Body of pancreas (tissue), 4 donors: Measurements from ENCODE around the gene TMCC3. TPM values are rescaled to one million over a fixed set of nuclear protein-coding genes. Genes with fewer than 3 reads are reported as not detected.
"Not testable (repeated sequence)": the region's sequence is repeated elsewhere in the genome, so short reads cannot be mapped to it uniquely, and the experiment has no call there.

ENCODE experiments used
- ATAC-seq: fragments of 150-250 bp; one replicate; pipeline ENCODE4 v1.9.1; 2016
- DNase-seq, 4 donors: peaks; one replicate each; pipeline ENCODE4 v3.0.0-alpha.2; 2019
- H3K27ac ChIP-seq, 4 donors: fragments of 200-600 bp; sonication (generic); 1 replicate in 3 of 4; 2 replicates in 1 of 4; pipeline versions ENCODE4 v1.5.1 to v1.6.1; 2016 to 2019; ENCODE audit warnings: mild to moderate bottlenecking in 1 of 4, mixed read lengths in 1 of 4, moderate library complexity in 1 of 4
- H3K27me3 ChIP-seq, 2 donors: fragments of 200-600 bp; sonication (generic); one replicate each; pipeline ENCODE4 v1.6.0; 2016; ENCODE audit warnings: mild to moderate bottlenecking in 1 of 2
- H3K36me3 ChIP-seq, 2 donors: fragments of 200-600 bp; sonication (generic); replicated peaks in 1 of 2; 2 replicates each; pipeline ENCODE4 v1.5.1; 2016; ENCODE audit warnings: low read depth in 2 of 2; ENCODE audit not compliant: insufficient read depth in 1 of 2
- H3K4me1 ChIP-seq: fragments of 200-600 bp; sonication (generic); one replicate; pipeline ENCODE4 v1.6.0; 2016
- H3K4me3 ChIP-seq, 2 donors: fragments of 200-600 bp; sonication (generic); 1 replicate in 1 of 2; 2 replicates in 1 of 2; pipeline ENCODE4 v1.5.1; 2016 to 2019
- H3K9me3 ChIP-seq, 3 donors: fragments of 200-600 bp; sonication (generic); 1 replicate in 2 of 3; 2 replicates in 1 of 3; pipeline ENCODE4 v1.5.1; 2016
- POLR2A ChIP-seq, 3 donors: fragments of 450-650 bp; IDR thresholded peaks; one replicate each; pipeline ENCODE4 v1.6.1; 2016; ENCODE audit warnings: antibody characterized with exemption in 3 of 3, mild to moderate bottlenecking in 2 of 3
- WGBS, 2 donors: methylation state at CpG; one replicate each; pipeline ENCODE4 v1.1.5; 2017; 5-methylcytosine and 5-hydroxymethylcytosine counted together
- intact Hi-C: fragments of 100-400 bp; cut with DNase I; formaldehyde crosslinking; loops from one replicate; pipeline ENCODE4 v1.15.1; 2023
- total RNA-seq, 2 donors: library from RNA; depleted of rRNA; stranded (reverse); fragments of >200 nt; gene quantifications; one replicate each; pipeline ENCODE4 v1.1.0, GENCODE V29; 2016
- TF ChIP-seq, protein P1 (sequence below), 7 experiments: fragments of 450-650 bp in 4 of 7; fragments of 200-600 bp in 3 of 7; sonication (generic) in 3 of 7; IDR thresholded peaks; one replicate each; pipeline ENCODE4 v1.5.1; 2016 to 2019; ENCODE audit warnings: antibody characterized with exemption in 7 of 7

The TMCC3 gene
- total RNA-seq, 2 donors from 2014 or later: 1.3 to 3.6 TPM

DNA sequence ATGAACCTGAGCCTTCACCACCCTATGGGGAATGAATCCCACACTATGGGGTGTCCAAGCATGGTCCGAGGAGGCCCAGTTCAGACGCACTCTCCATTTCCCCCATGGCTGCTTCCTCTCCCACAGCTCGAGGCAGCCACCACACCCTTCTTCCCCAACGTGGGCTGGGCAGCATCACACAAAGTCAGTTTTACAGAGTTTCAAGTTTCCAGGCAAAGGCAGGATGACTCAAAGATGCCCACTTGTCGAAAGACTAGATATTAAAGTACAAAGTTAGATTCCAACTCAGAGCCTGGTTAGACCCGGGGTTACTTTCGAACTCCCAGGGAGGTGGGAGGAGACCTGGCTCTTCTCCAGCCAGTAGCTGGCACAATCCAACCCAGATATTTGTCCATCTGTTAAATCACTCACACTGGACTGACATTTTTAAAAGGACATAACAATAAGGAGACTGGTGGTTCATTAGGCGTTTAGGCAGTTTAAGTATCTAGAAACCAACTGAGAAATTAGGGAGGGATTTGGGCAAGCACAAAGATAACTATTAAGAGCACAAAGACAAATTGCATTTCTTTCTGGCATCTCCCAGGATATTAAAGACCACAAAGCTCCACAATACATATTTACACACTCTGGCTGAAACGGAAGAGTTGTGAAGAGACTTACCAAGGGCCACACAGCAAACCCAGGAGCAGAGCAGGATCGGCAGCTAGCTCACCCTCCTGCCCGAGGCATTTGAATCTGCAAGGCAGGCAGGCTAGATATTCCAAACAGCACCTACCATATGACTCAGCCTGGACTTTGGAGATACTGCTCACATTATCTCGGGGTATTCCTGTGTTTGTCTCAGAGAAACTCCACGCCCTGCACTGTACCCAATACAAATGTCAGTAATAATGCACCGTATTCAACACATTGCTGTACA is 34.8 kb downstream of the TMCC3 start:
- H3K9me3 ChIP-seq: no peaks in the 10 kb centered on the region
- H3K36me3 ChIP-seq: no peaks in the 10 kb centered on the region
- intact Hi-C loops: no loop called here
- H3K27ac ChIP-seq: peak overlapping the region in 2 of 4 donors; percentile 30 to 42
- peak; percentile 56 for ATAC-seq
- peaks cover 17% of the 10 kb centered on the region for H3K4me1 ChIP-seq
- no peaks in the 10 kb centered on the region for H3K27me3 ChIP-seq
- peak; percentile 42 to 71 (median 68) for DNase-seq
- WGBS, 2 donors: 21 to 22% methylated on average over 14 of the region's 14 CpGs
- TF ChIP-seq, protein P1, sequence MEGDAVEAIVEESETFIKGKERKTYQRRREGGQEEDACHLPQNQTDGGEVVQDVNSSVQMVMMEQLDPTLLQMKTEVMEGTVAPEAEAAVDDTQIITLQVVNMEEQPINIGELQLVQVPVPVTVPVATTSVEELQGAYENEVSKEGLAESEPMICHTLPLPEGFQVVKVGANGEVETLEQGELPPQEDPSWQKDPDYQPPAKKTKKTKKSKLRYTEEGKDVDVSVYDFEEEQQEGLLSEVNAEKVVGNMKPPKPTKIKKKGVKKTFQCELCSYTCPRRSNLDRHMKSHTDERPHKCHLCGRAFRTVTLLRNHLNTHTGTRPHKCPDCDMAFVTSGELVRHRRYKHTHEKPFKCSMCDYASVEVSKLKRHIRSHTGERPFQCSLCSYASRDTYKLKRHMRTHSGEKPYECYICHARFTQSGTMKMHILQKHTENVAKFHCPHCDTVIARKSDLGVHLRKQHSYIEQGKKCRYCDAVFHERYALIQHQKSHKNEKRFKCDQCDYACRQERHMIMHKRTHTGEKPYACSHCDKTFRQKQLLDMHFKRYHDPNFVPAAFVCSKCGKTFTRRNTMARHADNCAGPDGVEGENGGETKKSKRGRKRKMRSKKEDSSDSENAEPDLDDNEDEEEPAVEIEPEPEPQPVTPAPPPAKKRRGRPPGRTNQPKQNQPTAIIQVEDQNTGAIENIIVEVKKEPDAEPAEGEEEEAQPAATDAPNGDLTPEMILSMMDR (IDR thresholded peaks at IDR 0.05): no peak
- TF ChIP-seq POLR2A (IDR thresholded peaks at IDR 0.05): no peak
- H3K4me3 ChIP-seq: no peak overlapping the region

DNA sequence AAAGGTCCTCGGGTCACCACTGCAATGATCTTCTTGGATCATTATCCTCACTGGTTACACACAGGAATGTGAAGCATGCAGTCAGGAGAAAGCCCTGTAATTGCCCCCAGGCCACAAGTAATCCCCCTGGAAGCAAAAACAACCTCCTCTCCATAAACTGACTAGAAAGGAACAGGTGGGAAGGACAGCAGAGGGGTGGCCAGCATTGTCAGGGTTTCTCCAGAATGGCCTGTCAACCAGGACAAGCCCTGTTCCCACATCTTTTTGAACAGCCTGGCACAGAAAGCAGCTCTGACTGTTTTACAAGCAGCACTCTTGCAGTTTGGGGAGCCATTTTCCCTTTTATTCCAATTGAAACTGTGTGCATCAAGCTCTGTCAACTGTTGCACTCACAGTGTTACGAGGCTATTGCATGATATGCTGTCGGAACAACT is 36.1 kb downstream of the TMCC3 start:
- Histone ChIP-seq H3K36me3 (no peaks in the 10 kb centered on the region), H3K27me3 (no peaks in the 10 kb centered on the region), H3K9me3 (no peaks in the 10 kb centered on the region), H3K4me1 (peaks cover 17% of the 10 kb centered on the region), H3K4me3 (no peak overlapping the region), H3K27ac (no peak overlapping the region)
- intact Hi-C loops: no loop called here
- DNase-seq: no peak
- no peak for ATAC-seq
- TF ChIP-seq, protein P1 (IDR thresholded peaks at IDR 0.05): no peak
- no peak for TF ChIP-seq POLR2A (IDR thresholded peaks at IDR 0.05)
- WGBS, 2 donors: 83 to 87% methylated on average over 3 of the region's 3 CpGs

DNA sequence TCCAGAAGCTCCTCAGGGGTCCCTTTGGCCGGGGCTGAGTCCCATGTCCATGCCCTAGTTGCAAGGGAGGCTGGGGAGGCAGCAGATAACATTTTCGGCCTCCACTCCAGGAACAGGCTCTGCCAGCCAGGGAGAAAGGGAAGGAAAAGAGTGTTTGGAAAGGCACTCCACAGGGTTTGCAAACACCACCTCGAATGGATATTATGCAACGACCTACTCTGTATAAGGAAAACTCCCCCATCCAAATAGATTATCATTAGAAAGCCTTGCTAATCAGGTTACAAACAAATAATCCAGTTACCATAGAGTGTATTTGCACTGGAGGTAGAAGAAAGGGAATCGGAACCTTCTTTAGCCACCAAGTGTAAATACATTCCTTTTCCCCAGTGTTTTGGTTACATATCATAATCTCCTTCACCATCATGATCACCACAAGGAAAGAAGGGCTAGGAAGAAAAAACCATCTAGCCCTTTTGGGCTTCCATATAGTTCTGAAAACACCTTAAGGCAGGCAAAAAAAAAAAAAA is 40.4 kb downstream of the TMCC3 start:
- H3K27ac ChIP-seq: no peak overlapping the region
- WGBS, 2 donors: 39 to 49% methylated on average over 5 of the region's 5 CpGs
- H3K4me1 ChIP-seq: peaks cover 1% of the 10 kb centered on the region
- peaks cover 0 to 8% (median 0%) of the 10 kb centered on the region in 3 donors for H3K9me3 ChIP-seq
- intact Hi-C loops: no loop called here
- no peak for ATAC-seq
- DNase-seq: no peak
- no peak overlapping the region for H3K4me3 ChIP-seq
- H3K36me3 ChIP-seq: no peaks in the 10 kb centered on the region
- TF ChIP-seq, protein P1 (IDR thresholded peaks at IDR 0.05): no peak
- no peak for TF ChIP-seq POLR2A (IDR thresholded peaks at IDR 0.05)
- no peaks in the 10 kb centered on the region for H3K27me3 ChIP-seq

DNA sequence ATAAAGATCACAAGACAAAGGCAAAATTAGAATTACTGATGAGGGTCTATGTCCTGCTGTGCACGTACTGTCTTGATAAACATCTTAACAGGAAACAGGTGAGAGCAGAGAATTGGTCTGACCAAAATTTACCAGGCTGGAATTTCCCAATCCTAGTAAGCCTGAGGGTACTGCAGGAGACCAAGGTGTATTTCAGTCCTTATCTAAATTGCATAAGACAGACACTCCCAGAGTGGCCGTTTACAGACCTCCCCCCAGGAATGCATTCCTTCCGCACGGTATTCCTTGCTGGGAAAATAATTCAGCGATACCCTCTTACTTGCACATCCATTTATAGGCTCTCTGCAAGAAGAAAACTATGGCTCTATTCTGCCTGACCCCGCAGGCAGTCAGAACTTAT is 43.5 kb downstream of the TMCC3 start:
- H3K27ac ChIP-seq, DNase-seq, H3K27me3 ChIP-seq, intact Hi-C loops, H3K4me3 ChIP-seq, H3K36me3 ChIP-seq, H3K4me1 ChIP-seq, H3K9me3 ChIP-seq, ATAC-seq: not testable (repeated sequence)
- 85 to 88% methylated on average over 6 of the region's 6 CpGs for WGBS, 2 donors

DNA sequence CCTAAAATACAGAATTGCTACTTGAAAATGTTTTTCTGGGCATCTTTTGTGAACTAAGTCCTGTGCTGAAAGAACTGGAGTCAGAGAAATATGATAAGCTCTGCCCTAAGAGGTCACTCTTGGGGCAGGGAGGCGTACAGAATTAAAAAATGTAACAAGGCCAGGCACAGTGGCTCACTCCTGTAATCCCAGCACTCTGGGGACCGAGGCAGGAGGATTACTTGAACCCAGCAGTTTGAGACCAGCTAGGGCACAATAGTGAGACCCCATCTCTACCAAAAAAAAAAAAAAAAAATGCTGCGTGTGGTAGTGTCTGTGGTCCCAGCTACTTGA is 46.0 kb downstream of the TMCC3 start:
- Histone ChIP-seq H3K4me1 (no peaks in the 10 kb centered on the region), H3K36me3 (no peaks in the 10 kb centered on the region), H3K9me3 (peaks cover 0 to 8% (median 0%) of the 10 kb centered on the region in 3 donors), H3K27me3 (no peaks in the 10 kb centered on the region), H3K27ac (no peak overlapping the region), H3K4me3 (no peak overlapping the region)
- no peak for TF ChIP-seq POLR2A (IDR thresholded peaks at IDR 0.05)
- TF ChIP-seq, protein P1 (IDR thresholded peaks at IDR 0.05): no peak
- ATAC-seq (no peak), DNase-seq (no peak)
- 58 to 72% methylated on average over 3 of the region's 3 CpGs for WGBS, 2 donors
- intact Hi-C loops: no loop called here
